ENCODE data around the gene DCDC1.

The DCDC1 gene

DNA sequence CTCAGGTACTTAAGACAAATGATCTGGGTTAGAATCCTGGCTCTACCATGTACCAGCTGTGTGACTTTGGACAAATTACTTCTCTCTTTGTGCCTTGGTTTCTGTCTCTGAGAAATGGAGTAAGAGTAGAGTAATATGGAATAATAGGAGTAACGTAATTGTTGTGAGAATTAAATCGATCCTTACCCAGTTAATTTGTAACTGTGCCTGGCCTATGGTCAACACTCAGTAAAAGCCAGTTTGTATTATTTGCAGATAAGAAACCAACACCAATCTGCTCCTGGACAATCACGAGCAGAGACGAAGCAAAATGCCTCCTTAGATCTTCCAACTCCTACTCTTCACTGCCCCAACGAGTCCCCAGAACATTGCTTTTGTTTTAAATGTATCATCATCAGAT, 266.7 kb downstream of the DCDC1 start:
- DNase-seq (ENCODE audit: low read depth in 3 of 3): no peak

DNA sequence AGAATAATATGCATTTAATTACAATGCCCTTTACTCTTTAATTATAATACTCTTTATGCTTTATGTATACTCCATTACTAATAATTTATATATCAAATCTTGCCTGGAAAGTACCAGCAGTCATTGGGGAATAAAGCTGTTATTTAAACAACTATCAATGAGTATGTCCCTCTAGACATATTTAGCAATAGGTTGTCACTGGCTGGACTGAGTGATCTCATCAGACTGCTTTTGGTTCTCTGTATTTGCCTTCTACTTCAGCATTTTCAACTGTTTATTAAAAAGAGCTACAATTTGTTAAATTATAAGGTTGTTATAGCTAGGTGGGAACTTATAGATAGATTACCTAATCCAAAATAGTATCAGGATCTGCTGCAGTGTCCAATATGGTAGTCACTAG, 267.2 kb downstream of the DCDC1 start:
- no peak for DNase-seq (ENCODE audit: low read depth in 3 of 3)

DNA sequence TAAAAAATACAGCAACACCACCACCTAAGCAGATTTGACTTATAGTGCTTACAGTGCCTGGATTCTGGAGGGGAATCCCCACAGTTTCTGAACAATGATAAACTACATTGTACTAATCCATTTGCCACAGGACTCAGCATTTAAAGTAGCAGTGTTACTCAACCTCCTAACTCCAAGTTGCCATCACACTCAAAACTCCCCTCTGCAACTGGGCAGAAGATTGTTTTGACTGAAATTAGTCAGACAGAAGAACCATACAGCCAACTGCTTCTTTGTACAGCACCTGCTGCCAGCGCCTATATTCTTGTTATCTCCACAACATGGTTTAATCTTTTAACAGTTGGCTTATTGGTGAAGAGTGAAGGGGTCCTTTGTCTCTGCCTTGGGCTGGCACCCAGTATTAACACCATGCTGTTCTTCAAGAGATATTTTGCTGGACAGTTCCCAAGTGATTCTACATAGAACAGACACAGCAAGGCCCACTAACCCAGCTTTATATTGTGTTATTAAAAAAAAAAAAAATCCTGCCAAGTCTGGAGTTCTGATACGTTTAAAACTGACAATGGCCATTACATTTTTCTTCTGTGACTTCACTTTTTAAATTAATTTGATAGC, 273.2 kb downstream of the DCDC1 start:
- no peak for DNase-seq (ENCODE audit: low read depth in 3 of 3)

DNA sequence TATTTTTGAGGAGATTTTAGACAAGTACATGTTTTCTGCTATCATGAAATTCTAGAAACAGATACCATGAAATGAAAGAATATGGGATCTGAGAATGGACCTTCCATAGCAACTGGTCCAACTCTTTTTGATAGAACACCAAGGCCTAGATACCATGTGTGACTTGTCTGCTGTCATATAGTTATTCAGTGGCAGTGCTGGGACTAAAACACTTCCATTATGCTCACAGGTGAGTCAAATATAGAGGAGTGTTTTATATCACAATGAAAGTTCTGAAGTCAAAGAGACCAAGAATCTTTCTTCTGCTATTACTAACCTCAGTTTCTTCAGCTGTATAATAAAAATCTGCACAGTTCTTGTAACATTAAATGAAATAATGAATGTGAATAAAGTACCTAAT, 276.9 kb downstream of the DCDC1 start:
- no peak for DNase-seq (ENCODE audit: low read depth in 3 of 3)

DNA sequence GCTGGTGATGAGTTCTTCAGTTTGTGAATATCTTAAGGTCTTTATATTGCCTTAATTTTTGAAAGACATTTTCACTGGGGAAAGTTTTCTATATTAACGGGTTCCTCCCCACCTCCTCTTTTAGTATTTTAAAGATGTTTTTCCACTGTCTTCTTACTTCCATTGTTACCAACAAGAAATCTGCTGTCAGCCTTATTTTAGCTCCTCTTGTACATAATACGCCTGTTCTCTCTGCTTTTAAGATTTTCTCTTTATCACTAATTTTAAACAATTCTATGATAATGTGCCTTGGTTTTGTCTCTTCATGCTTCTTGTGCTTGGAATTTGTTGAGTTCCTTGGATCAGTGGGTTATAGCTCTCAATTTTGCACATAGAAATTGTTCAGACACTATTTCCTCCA, 280.4 kb downstream of the DCDC1 start:
- DNase-seq (ENCODE audit: low read depth in 3 of 3): no peak

DNA sequence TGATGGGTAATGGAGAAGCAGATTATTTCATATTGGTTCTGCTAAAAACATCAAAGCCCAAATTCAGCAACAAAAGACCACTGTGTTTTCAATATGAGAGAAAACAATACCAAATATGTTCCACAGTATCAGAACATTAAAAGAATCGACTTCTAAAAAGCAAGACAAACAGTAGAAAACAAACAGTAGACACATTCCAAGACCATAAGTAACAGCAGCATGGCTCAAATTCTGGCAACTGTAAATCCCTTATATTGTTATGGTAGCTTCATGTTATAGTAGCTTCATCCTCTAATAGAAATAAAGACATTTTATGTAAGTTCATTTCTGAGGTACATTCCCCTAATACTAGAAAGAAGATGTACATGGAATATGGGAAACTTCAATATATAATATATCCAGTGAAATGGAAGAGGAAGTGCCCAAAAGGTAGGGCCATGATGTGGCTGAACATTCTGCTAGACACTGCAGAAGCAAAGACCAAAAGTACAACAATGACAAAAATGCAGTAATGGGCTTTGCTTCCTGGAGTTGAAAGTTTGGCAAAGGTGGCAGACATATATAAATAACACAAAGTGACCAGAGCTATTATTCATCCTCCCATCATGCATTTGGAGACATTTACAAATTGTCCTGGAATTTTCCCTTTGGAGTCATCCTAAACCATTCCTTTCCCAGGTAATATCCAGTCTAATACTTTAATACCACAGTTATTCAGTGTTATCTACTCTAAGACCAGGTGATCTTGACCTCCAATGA, 299.9 kb downstream of the DCDC1 start:
- DNase-seq (ENCODE audit: low read depth in 3 of 3): no peak

DNA sequence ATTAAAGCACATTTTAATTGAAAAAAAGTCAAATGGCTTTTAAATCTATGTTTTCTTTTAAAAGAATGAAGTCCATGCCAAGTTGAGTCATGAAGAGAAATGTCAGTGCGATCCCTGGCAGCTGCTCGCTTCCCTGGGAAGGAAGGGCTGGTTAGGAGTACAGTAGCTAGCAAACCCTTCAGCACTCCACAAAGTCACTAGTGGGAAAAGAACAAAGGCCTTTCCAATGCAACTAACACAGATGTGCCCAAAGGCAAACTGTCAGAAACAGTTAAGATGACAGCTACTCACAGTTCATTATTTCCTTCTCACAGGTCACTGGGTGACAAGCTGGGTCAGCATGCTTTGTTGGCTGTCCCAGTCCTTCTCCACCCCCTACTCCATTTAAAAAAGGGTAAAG, 308.7 kb downstream of the DCDC1 start:
- no peak for DNase-seq (ENCODE audit: low read depth in 3 of 3)

DNA sequence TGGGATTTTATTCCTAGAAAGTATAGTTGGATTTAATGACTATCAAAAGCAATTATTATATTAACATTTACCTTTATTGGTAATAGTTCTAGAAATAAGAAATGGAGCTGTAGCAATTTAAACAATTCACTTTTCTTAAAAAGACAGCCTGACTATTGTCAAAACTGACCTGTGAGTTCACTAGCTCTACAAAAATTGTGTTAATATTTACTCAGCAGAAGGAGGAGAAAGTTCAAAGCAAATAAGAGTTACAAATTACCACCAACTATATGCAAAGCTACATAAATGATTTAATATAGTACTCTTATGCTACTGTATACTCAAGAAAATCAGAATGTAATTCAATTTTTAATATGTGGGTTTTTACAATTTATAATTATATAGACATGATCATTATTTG, 310.0 kb downstream of the DCDC1 start:
- DNase-seq (ENCODE audit: low read depth in 3 of 3): no peak

DNA sequence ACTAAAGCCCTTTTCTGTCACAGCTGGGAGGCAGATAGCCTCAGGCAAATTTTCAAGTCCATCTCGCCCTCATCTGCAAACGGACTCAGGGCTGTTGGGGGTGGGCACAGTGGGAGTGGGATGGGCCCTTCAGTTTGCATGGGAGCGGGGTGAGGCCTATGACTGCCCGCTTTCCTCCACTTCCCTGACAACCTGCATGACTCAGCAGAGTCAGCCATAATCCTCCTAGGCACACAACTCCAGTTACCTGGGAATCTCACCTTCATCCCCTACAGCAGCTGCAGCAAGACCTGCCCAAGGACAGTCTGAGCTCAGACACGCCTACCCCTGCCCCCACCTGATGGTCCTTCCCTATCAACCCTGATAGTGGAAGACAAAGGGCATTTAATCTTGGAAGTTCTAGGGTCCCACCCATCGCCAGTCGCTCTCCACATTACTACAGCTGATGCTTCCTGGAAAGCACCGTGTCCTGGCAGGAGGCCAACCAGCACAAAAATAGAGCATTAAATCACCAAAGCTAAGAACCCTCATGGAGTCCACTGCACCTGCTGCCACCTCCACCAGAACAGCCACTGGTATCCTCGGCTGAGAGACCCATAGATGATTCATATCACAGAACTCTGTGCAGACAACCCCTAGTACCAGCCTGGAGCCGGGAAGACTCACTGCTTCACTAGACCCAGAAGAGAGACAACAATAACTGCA, 319.3 kb downstream of the DCDC1 start:
- no peak for DNase-seq (ENCODE audit: low read depth in 3 of 3)

DNA sequence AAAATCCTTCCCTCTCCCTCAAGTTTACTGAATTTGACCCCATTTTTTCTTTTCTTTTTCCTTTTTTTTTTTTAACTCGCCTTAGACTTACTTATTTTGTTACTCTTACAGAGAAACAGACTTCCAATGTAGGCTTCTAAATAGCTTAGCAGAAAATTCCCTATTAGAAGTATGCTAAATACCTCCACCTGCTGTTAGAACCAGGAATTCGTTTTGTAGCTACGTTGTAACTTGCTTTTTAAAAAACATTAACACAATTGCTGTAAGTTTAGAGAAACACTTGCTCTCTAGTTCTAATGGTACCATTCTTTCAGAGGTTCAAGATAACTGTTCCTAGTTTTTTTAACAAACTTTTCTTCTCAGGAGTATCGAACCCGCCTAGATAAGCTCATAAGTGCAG, 324.2 kb downstream of the DCDC1 start:
- no peak for DNase-seq (ENCODE audit: low read depth in 3 of 3)

DNA sequence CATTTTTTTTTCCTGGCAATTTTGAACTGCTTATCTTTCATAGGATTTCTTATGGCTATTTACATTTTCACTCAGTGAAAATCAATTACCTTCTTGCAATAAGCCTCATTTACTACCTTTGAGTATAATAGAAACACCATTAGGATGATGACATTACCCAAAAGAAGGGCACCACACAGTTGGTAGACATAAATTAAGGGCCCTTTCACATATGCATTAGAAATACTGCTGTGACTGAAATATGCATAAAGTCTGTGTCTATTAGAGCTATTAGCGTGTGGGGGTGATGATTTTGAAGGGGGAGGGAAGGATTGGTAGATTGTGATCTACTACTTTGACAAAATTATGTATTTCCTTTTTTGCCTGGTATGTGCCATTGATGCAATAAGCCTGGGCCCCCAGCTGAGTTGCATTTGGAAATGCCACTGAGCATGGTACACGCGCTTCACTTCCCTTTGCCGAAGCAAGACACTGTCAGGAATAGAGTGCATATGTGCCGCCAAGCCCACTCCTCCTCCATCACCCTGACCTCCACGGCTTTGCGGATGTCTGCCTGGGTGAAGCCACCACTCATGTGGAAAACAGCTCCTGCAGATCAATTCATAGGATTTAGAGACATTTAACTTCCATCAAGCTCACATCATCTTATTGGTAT, 339.3 kb downstream of the DCDC1 start:
- DNase-seq (ENCODE audit: low read depth in 3 of 3): no peak

DNA sequence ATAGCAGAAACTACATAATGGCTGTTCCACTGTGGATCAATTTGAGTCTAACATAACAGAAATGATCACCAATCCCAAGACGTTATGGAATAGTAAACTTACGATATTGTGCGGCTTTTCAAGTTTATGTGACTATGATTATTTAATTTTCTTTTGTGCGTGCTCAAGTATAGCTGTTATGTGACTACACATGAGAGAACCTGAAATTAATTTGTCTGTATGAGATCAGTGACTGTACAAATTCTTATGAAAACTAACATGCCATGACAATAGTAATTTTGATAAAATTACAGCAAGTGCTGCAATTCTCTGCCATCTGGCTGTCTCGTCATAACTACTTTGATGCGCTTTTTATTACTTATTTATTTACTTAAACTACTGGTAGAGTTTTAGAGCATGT, 343.2 kb downstream of the DCDC1 start:
- DNase-seq (ENCODE audit: low read depth in 3 of 3): no peak

DNA sequence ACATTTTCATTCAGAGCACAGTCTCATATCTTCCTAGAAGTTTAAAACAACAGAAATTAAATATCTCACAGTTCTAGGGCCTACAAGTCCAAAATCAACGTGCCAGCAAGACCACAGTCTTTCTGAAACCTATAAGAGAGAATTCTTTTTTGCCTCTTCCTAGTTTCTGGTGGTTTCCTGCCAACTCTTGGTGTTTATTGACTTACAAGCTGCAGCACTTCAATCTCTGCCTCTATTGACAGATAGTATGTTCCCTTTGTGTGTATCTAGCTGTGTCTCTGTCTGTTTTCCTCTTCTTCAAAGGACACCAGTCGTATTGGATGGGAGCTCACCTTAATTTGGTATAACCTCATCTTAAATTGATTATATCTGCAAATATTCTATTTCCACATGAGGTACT, 347.5 kb downstream of the DCDC1 start:
- no peak for DNase-seq (ENCODE audit: low read depth in 3 of 3)

DNA sequence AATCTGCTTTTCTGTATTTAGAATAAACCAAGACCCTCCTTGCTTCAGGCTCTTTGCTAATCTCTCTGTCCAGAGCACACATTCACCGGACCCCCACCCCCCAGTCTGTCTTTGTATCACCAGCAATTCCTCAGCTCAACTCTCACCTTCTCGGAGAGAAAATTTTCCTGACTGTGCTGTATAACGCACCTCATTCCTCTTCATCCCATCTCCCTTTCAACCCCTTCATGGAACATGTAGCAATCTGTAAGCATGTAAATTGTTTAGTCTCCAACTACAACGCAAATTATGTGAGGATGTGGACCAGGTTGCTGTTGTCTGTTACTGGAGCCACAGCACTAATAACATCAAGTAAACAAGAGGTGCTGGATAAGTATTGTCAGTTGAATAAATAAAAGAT, 349.8 kb downstream of the DCDC1 start:
- DNase-seq (ENCODE audit: low read depth in 3 of 3): no peak

DNA sequence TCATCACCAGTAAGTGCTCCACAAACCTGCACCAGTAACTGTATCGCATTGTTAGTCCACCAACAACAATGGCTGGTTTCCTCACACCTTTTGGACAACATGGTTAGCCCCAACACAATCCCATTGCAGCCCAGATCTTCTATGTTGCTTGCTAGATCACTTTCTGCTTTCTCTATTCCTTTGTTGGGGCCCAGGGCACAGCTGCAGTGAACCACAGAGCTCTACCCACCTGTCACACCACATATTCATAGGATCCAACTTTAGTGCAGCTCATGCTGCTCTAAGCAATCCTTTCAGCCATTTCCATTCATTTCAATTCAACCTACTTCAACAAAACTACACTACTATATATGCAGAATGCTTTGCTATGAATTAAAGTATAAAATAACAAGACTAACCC, 364.3 kb downstream of the DCDC1 start:
- no peak for DNase-seq (ENCODE audit: low read depth in 3 of 3)

DNA sequence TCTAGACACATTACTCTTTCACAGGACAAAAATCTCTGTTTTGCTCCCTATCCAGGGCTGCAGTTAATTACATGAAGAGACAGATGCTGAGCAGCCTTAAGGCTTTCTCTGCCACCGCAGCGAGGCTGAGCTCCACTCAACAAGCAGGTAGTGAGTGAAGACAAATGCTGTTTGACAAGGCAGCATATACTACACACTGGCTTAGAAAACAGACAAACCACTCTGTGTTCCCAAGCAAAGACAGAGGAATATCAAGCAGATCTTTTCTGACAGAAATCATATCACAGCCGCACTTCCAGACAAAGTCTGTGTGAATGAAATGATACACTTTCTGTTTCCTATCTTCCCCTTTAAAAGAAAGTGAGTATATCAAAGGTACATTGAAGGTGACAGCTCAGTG, 368.1 kb downstream of the DCDC1 start:
- no peak for DNase-seq (ENCODE audit: low read depth in 3 of 3)

DNA sequence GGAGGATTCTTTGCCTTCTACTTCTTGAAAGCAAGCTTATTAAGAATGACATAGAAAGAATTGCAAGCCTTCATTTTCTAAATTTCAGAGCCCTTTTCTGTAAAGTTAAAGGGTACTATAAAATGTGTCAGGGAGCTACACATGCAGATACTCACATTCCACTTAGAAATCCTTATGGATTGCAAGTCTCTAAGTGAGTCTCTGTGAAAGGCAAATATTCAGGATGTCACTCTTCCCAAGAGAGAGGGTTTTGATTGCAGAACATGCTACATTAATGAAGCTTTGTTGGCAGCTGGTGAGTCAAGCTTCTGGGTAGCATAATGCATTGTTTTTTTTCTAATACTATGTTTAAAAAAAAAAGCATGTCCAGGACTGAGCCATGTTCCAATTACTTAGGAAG, 369.2 kb downstream of the DCDC1 start:
- DNase-seq (ENCODE audit: low read depth in 3 of 3): no peak

DNA sequence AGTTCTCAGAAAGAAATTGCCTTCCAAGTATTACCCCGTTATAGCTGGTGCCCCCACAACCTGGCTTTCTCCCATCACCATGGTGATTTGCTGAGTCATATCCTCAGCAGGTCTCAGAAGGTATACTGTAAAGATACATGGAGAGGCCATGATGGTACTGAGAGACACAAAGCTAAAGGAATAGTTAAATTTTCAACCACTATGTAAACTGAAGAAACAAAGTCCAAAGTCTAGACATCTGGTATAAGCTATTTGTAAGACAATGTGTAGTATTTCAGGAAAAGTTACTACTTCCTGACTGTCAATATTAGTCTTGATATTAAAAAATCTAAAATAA, 377.1 kb downstream of the DCDC1 start:
- DNase-seq (ENCODE audit: low read depth in 3 of 3): no peak

DNA sequence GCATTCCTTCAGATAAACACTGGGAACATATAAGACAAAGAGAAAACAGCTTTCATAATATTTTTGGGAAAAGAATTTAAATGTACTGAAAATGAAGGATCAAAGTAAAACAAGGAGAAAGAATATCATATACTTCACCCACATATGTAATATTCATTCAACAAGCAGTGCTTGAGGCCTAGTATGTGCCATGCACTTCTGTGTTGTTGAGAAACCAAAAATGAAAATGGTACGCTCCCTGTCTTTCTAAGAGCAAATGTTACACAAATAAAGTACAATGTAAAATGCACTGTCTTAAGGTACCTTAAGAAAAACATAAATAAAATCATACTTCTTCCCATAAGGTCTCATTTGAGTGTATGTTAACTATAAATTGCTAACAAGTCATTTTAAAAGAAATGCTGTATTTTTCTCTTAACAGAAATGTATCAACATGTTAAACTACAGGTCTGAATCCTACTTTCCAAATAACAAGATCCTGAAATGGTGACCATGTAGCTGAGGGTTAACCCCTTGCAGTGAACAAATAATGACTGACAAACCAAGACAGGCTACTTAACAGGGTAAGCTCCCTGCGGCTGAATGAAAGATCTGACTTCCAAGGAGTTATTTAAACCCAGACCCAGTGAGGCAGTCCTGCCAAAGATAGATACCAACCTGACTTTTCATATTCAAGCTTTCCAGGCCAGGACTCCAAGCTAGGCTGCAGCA, 377.6 kb downstream of the DCDC1 start:
- DNase-seq (ENCODE audit: low read depth in 3 of 3): no peak

DNA sequence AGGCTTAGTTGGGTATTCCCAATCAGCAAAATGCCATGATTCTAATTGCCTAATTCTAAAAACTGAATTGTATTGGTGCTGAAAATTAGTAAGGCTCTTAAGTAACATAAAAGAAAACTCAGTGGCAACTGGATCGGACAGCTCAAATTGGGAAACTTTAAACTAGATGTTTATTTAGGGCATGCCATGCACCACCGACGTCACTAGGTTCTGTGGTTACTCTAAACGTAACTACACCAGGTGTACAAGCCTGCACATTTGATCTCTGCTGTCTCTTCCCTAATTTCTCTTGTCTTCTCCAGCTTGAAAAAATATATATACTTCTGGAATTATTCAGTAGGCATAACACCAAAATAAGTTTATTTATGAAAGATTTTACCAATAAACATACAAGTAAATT, 378.2 kb downstream of the DCDC1 start:
- DNase-seq (ENCODE audit: low read depth in 3 of 3): no peak

DNA sequence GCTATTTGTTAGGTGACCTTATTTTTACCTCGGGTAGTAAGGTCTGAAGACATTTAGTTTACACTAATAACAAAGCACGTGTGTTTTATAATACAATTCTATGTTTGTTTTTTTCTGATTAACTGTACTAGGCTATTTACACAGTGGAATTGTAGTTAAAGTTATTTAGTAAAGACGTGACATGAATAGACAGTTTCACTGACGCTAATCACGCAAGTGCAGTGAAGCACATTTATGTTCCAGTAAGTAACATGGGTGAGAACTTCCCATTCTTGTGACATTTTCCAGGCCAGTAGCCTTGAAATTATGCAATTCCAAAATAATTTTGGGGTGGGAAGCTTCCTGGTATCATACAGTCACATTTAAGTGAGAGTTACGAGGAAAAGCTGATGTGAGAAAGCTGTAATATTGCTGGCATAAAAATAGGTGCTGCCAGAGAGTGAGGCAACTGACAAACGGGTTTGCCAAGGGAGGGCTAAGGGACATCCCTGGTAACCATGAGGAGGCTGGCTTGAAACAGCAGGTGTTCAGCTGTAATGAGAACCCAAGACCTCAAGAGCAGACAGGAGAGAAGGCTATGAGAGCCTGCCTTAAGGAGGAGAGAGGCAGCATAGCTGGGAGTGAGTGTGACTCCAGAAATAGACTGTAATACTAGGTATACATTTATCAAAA, 378.8 kb downstream of the DCDC1 start:
- no peak for DNase-seq (ENCODE audit: low read depth in 3 of 3)

DNA sequence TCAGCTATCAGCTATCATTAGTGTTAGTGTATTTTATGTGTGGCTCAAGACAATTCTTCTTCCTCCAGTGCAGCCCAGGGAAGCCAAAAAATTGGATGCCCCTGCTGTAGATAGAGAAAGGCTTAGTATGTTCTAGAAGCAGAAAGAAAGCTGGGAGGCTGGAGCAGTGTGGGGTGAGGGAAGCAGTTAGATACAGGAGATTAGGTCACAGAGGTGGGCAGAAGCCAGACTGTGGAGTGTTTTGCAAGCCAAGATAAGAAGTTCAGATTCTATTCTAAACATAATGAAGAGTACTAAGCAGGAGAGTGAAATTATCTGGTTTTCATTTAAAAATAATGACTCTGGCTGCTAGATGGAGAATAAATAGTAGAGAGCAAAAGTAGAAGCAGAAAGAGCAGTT, 381.7 kb downstream of the DCDC1 start:
- no peak for DNase-seq (ENCODE audit: low read depth in 3 of 3)

Measured in stimulated activated CD4-positive, alpha-beta T cell treated with anti-CD3 and anti-CD28 coated beads, TNF-alpha, amount 100 ng/mL, for 24 hours (primary cell).